IMR-90 (cell line): ENCODE measurements around the gene APOL2. TPM values are rescaled to one million over a fixed set of nuclear protein-coding genes. Genes with fewer than 3 reads are reported as not detected.

Experiments
- ATAC-seq: fragments of 200-7000 bp; cut with Tn5 transposase; 2 replicates; pipeline ENCODE4 v1.9.1; 2020; ENCODE audit warnings: low read depth, mild to moderate bottlenecking, moderate library complexity
- BruUV-seq: library from RNA; stranded (reverse); fragments of 400-500 nt; replicated peaks from 2 replicates; lab custom pipeline; 2021; lab: Mats Ljungman, UMichigan
- CTCF ChIA-PET: fragments of 300-600 bp; formaldehyde crosslinking; extraction: SDS; loops from one replicate; lab custom pipeline; 2021; ENCODE audit warnings: antibody characterized with exemption; lab: Yijun Ruan, JAX
- POLR2A ChIA-PET: fragments of 300-600 bp; sonication (Branson Sonifier 250); formaldehyde crosslinking; loops from one replicate; lab custom pipeline; 2022; ENCODE audit warnings: antibody characterized with exemption; ENCODE audit not compliant: unreplicated experiment; lab: Charles Lee
- DNase-seq: peaks from one replicate; pipeline ENCODE4 v3.0.0; 2013
- H2AFZ ChIP-seq: replicated peaks from 2 replicates; pipeline ENCODE3; 2013; ENCODE audit warnings: low read length, mild to moderate bottlenecking; ENCODE audit not compliant: poor library complexity
- H2AK5ac ChIP-seq: 2 replicates; pipeline ENCODE4 v1.6.1; 2013; ENCODE audit warnings: low read depth, low read length, inconsistent platforms
- H2AK9ac ChIP-seq: replicated peaks from 2 replicates; pipeline ENCODE3; 2013; ENCODE audit warnings: mild to moderate bottlenecking, low read depth, low read length, moderate library complexity; ENCODE audit not compliant: poor library complexity
- H2BK120ac ChIP-seq: 2 replicates; pipeline ENCODE4 v1.6.1; 2013; ENCODE audit warnings: low read depth, low read length, inconsistent platforms
- H2BK15ac ChIP-seq: 3 replicates; pipeline ENCODE4 v1.6.1; 2013; ENCODE audit warnings: low read depth, low read length, inconsistent platforms
- H2BK20ac ChIP-seq: 2 replicates; pipeline ENCODE4 v1.6.1; 2013; ENCODE audit warnings: low read depth, mild to moderate bottlenecking, inconsistent platforms, low read length, moderate library complexity
- H2BK5ac ChIP-seq: 2 replicates; pipeline ENCODE4 v1.6.1; 2013; ENCODE audit warnings: mild to moderate bottlenecking, low read depth, low read length, inconsistent platforms; ENCODE audit not compliant: poor library complexity, severe bottlenecking
- H3K14ac ChIP-seq: replicated peaks from 2 replicates; pipeline ENCODE4 v1.6.1; 2013; ENCODE audit warnings: low read depth, low read length, inconsistent platforms
- H3K18ac ChIP-seq: 2 replicates; pipeline ENCODE4 v1.6.1; 2013; ENCODE audit warnings: low read depth, low read length, control low read depth
- H3K23ac ChIP-seq: 2 replicates; pipeline ENCODE4 v1.6.1; 2013; ENCODE audit warnings: low read depth, low read length, inconsistent platforms
- H3K27ac ChIP-seq: 2 replicates; pipeline ENCODE4 v1.5.1; 2013; ENCODE audit warnings: mild to moderate bottlenecking, control low read depth, low read length; ENCODE audit not compliant: insufficient read depth
- H3K27me3 ChIP-seq: 2 replicates; pipeline ENCODE4 v1.6.1; 2013; ENCODE audit warnings: low read length; ENCODE audit not compliant: control insufficient read depth, insufficient read depth
- H3K36me3 ChIP-seq: 2 replicates; pipeline ENCODE4 v1.6.1; 2013; ENCODE audit warnings: low read length, mixed read lengths; ENCODE audit not compliant: control insufficient read depth, insufficient read depth
- H3K4ac ChIP-seq: 2 replicates; pipeline ENCODE4 v1.6.1; 2013; ENCODE audit warnings: low read depth, low read length, inconsistent platforms
- H3K4me1 ChIP-seq: 2 replicates; pipeline ENCODE4 v1.6.1; 2013; ENCODE audit warnings: low read length, mixed read lengths; ENCODE audit not compliant: control insufficient read depth, insufficient read depth
- H3K4me2 ChIP-seq: 2 replicates; pipeline ENCODE4 v1.6.1; 2013; ENCODE audit warnings: low read depth, mild to moderate bottlenecking, control low read depth, low read length, moderate library complexity
- H3K4me3 ChIP-seq: 2 replicates; pipeline ENCODE4 v1.5.1; 2013; ENCODE audit warnings: low read depth, mild to moderate bottlenecking, control low read depth, low read length, moderate library complexity; ENCODE audit not compliant: insufficient read depth
- H3K56ac ChIP-seq: 2 replicates; pipeline ENCODE4 v1.6.1; 2013; ENCODE audit warnings: low read length, inconsistent platforms; ENCODE audit not compliant: insufficient read depth; ENCODE audit errors: extremely low read depth
- H3K79me1 ChIP-seq, 2 experiments: 2 replicates each; pipeline ENCODE4 v1.6.1; 2013; ENCODE audit warnings: low read length in 2 of 2, inconsistent platforms in 1 of 2, low read depth in 1 of 2
- H3K9ac ChIP-seq: 2 replicates; pipeline ENCODE4 v1.6.1; 2013; ENCODE audit warnings: low read depth, low read length, control low read depth
- H3K9me1 ChIP-seq: 2 replicates; pipeline ENCODE4 v1.6.1; 2013; ENCODE audit warnings: low read length, inconsistent platforms; ENCODE audit not compliant: insufficient read depth
- H3K9me3 ChIP-seq: 2 replicates; pipeline ENCODE4 v1.6.1; 2013; ENCODE audit warnings: low read length; ENCODE audit not compliant: control insufficient read depth, insufficient read depth
- H4K20me1 ChIP-seq: 2 replicates; pipeline ENCODE4 v1.6.1; 2013; ENCODE audit warnings: low read length, inconsistent platforms; ENCODE audit not compliant: insufficient read depth
- H4K5ac ChIP-seq: 2 replicates; pipeline ENCODE4 v1.6.1; 2013; ENCODE audit warnings: mild to moderate bottlenecking, low read depth, low read length, control low read depth
- H4K8ac ChIP-seq, 2 experiments: 2 replicates each; pipeline ENCODE4 v1.6.1; 2013; ENCODE audit warnings: low read depth in 2 of 2, low read length in 2 of 2, control low read depth in 1 of 2, inconsistent platforms in 1 of 2
- H4K91ac ChIP-seq: 2 replicates; pipeline ENCODE4 v1.6.1; 2013; ENCODE audit warnings: low read depth, low read length, inconsistent platforms; ENCODE audit not compliant: insufficient read depth
- BHLHE40 ChIP-seq: fragments of 150-350 bp; IDR thresholded peaks from 2 replicates; pipeline ENCODE4 v1.6.1; 2016; ENCODE audit warnings: mild to moderate bottlenecking, low read depth, low read length
- CEBPB ChIP-seq: IDR thresholded peaks from 2 replicates; pipeline ENCODE4 v1.6.1; 2012; ENCODE audit warnings: low read depth, low read length, improper control_type of control experiment
- CHD1 ChIP-seq: IDR thresholded peaks from 2 replicates; pipeline ENCODE4 v1.6.1; 2012; ENCODE audit warnings: low read depth, low read length, improper control_type of control experiment
- CTCF ChIP-seq: conservative IDR thresholded peaks from 2 replicates; pipeline ENCODE4 v1.5.1; 2012; ENCODE audit warnings: mild to moderate bottlenecking, low read depth, low read length, improper control_type of control experiment
- ELK1 ChIP-seq: fragments of 150-350 bp; IDR thresholded peaks from 2 replicates; pipeline ENCODE4 v1.6.1; 2016; ENCODE audit warnings: low read depth, mild to moderate bottlenecking, low read length, moderate library complexity, borderline replicate concordance
- FOS ChIP-seq: fragments of 150-350 bp; IDR thresholded peaks from 2 replicates; pipeline ENCODE4 v1.6.1; 2016; ENCODE audit warnings: low read depth, low read length
- MAFK ChIP-seq: IDR thresholded peaks from 2 replicates; pipeline ENCODE4 v1.6.1; 2012; ENCODE audit warnings: low read depth, low read length, improper control_type of control experiment
- MXI1 ChIP-seq: IDR thresholded peaks from 2 replicates; pipeline ENCODE4 v1.6.1; 2012; ENCODE audit warnings: low read depth, mild to moderate bottlenecking, low read length, moderate library complexity, borderline replicate concordance
- NFE2L2 ChIP-seq: fragments of 150-350 bp; IDR thresholded peaks from 2 replicates; pipeline ENCODE4 v1.6.1; 2016; ENCODE audit warnings: low read depth, mild to moderate bottlenecking, low read length
- POLR2A ChIP-seq: IDR thresholded peaks from 2 replicates; pipeline ENCODE4 v1.6.1; 2012; ENCODE audit warnings: mild to moderate bottlenecking, low read depth, low read length
- RAD21 ChIP-seq: IDR thresholded peaks from 2 replicates; pipeline ENCODE4 v1.6.1; 2012; ENCODE audit warnings: low read length, improper control_type of control experiment
- RCOR1 ChIP-seq: IDR thresholded peaks from 2 replicates; pipeline ENCODE4 v1.6.1; 2012; ENCODE audit warnings: mild to moderate bottlenecking, low read length, improper control_type of control experiment; ENCODE audit not compliant: insufficient replicate concordance
- RFX5 ChIP-seq: IDR thresholded peaks from 2 replicates; pipeline ENCODE4 v1.8.0; 2012; ENCODE audit warnings: low read depth, mild to moderate bottlenecking, low read length, moderate library complexity
- USF2 ChIP-seq: fragments of 150-350 bp; IDR thresholded peaks from 2 replicates; pipeline ENCODE4 v1.6.1; 2017; ENCODE audit warnings: mild to moderate bottlenecking, antibody characterized with exemption, low read length, low read depth
- WGBS, 2 experiments: methylation state at CpG; one replicate each; pipeline versions ENCODE4 v1.1.5 to v1.1.7; 2013; ENCODE audit warnings: missing lambda C conversion rate in 2 of 2; ENCODE audit not compliant: insufficient read length in 1 of 2; ENCODE audit errors: extremely low coverage in 2 of 2; 5-methylcytosine and 5-hydroxymethylcytosine counted together
- dilution Hi-C: fragments of 300-500 bp; cut with HindIII; formaldehyde crosslinking; loops from one replicate; pipeline ENCODE4 v1.14.3; 2018; ENCODE audit warnings: low sequenced_read_pairs; ENCODE audit not compliant: unreplicated experiment
- in situ Hi-C: fragments of 300-500 bp; cut with MboI; formaldehyde crosslinking; loops from 3 replicates; pipeline ENCODE4 v1.14.3; 2019; ENCODE audit warnings: low sequenced_read_pairs, inconsistent platforms, mixed read lengths
- intact Hi-C: fragments of 100-400 bp; cut with micrococcal nuclease; formaldehyde crosslinking; loops from 2 replicates; pipeline ENCODE4 v1.10.0; 2022
- polyA plus RNA-seq, 3 experiments: library from polyadenylated mRNA; depleted of rRNA; stranded (reverse); fragments of >200 nt; gene quantifications; 2 replicates each; pipeline ENCODE4 v1.2.3, GENCODE V29; 2012; ENCODE audit warnings: low replicate concordance in 1 of 3
- total RNA-seq: library from RNA; depleted of rRNA; stranded (reverse); fragments of >200 nt; gene quantifications from 2 replicates; pipeline ENCODE4 v1.2.3, GENCODE V29; 2012

Gene APOL2
- total and polyA plus RNA-seq, 2 of the 4 experiments (the other 2 are of a cell fraction), result 13.1 to 57.5 TPM

DNA sequence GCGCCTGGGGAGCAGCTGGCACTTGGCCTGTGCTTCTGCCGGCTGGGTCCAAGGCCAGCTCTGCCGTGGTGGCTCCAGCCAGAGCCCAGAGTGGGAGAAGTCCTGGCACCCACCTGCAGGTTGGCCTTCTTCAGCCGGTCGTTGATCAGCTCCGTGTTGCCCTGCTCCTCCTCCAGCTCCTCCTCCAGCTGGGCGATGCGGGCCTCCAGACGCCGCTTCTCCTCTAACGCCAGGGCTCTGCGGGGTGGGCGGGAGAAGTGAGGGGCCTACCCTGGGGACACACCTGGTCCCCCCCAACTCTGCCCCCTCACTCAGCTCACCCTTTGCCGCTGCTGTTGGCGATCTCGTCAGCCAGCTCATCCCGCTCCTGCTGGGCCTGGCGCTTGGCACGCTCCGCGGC lies 46.2 kb upstream of the APOL2 start:
- H3K79me1 ChIP-seq, result peaks cover 41 to 73% of the 10 kb centered on the region in 2 experiments
- CTCF ChIA-PET, result no interaction called here
- no peaks in the 10 kb centered on the region for H3K4me1 ChIP-seq
- no peaks in the 10 kb centered on the region for H3K9me3 ChIP-seq
- in situ Hi-C loops (no loop called here), intact Hi-C loops (no loop called here), dilution Hi-C loops (no loop called here)
- no peak for DNase-seq
- POLR2A ChIA-PET, result interaction anchor here (0.6 kb wide), 1 partner anchor 185 kb away, joined by 3 read pairs; no protein-coding TSS in a partner anchor
- no peak overlapping the region for H2BK20ac ChIP-seq
- peaks cover 88% of the 10 kb centered on the region for H3K36me3 ChIP-seq
- H3K18ac ChIP-seq, result no peak overlapping the region
- no peak overlapping the region for H3K4me2 ChIP-seq
- no peak overlapping the region for H3K4ac ChIP-seq
- no peak overlapping the region for H4K8ac ChIP-seq
- no peak overlapping the region for H3K27ac ChIP-seq
- 97% methylated on average over 6 of the region's 21 CpGs; no CpG with 5 or more reads in 1 of the 2 experiments for WGBS, 2 experiments
- no peak overlapping the region for H3K4me3 ChIP-seq
- H3K23ac ChIP-seq, result no peak overlapping the region
- H2BK15ac ChIP-seq, result no peak overlapping the region
- H4K20me1 ChIP-seq, result peaks cover 88% of the 10 kb centered on the region
- H4K5ac ChIP-seq, result no peak overlapping the region
- no peak overlapping the region for H3K9ac ChIP-seq
- no peaks in the 10 kb centered on the region for H3K9me1 ChIP-seq
- ATAC-seq, result no peak
- H2AK9ac ChIP-seq, result no peak overlapping the region
- H2BK5ac ChIP-seq, result no peak overlapping the region
- no TSS peak for BruUV-seq
- H3K56ac ChIP-seq, result no peak overlapping the region
- TF ChIP-seq USF2, result no peak
- no peak for TF ChIP-seq CTCF
- no peak for TF ChIP-seq MXI1
- no peak for TF ChIP-seq CHD1
- TF ChIP-seq ELK1, result no peak
- no peak for TF ChIP-seq NFE2L2
- no peak for TF ChIP-seq RAD21
- no peak for TF ChIP-seq FOS
- no peak for TF ChIP-seq RCOR1
- TF ChIP-seq MAFK, result no peak
- TF ChIP-seq BHLHE40, result no peak
- no peak for TF ChIP-seq POLR2A
- TF ChIP-seq RFX5, result no peak
- TF ChIP-seq CEBPB, result no peak
- H2AK5ac ChIP-seq, result no peak overlapping the region
- H2BK120ac ChIP-seq, result no peak overlapping the region
- no peak overlapping the region for H3K14ac ChIP-seq
- no peak overlapping the region for H4K91ac ChIP-seq
- no peak overlapping the region for H2AFZ ChIP-seq
- H3K27me3 ChIP-seq, result no peaks in the 10 kb centered on the region
